ENCODE data around the gene KRT73.

The KRT73 gene

GRCh38 chr12:52564582-52564981 is 53.8 kb downstream of the KRT73 start:
- no peak for DNase-seq

- DNase-seq: no peak
Measured at GRCh38 chr12:52561880-52562449, 56.4 kb downstream of the KRT73 start.

GRCh38 chr12:52559979-52560378 is 58.4 kb downstream of the KRT73 start:
- DNase-seq: no peak

GRCh38 chr12:52558781-52559445 is 59.4 kb downstream of the KRT73 start:
- no peak for DNase-seq

All from activated CD4-positive, alpha-beta T cell treated with anti-CD3 and anti-CD28 coated beads for 4 hours (primary cell).